Measurements from ENCODE around the gene STX1A. TPM values are rescaled to one million over a fixed set of nuclear protein-coding genes. Genes with fewer than 3 reads are reported as not detected.

STX1A gene
- total RNA-seq, 2 experiments from 2014 or later = 5.3 to 5.7 TPM

DNA sequence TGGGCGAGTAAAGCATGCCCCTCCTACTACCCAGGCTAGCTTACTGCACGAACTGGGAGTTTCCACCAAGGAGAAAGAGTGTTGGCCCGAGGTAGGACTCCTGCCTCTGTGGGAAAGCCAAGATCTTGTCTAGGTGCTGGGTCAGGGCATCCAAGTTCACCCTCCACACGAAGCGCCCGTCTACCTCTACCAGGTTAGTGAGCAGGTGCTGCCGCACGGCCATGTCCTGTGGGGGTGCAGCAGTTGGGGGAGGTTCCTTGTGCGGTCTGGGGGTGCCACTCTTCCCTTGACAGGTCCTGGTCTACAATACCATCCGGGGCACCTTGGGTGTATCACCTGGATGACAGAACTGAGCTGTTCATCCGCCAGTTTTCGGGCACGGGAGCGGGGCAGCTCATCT is 17.4 kb upstream of the STX1A start:
- no peak overlapping the region for H3K4me3 ChIP-seq (ENCODE audit: low read depth, low read length, poor library complexity, severe bottlenecking)
- TF ChIP-seq EZH2phosphoT487 (IDR thresholded peaks at IDR 0.05; ENCODE audit: borderline replicate concordance, low read depth, low read length) = no peak
- TF ChIP-seq, protein P1, sequence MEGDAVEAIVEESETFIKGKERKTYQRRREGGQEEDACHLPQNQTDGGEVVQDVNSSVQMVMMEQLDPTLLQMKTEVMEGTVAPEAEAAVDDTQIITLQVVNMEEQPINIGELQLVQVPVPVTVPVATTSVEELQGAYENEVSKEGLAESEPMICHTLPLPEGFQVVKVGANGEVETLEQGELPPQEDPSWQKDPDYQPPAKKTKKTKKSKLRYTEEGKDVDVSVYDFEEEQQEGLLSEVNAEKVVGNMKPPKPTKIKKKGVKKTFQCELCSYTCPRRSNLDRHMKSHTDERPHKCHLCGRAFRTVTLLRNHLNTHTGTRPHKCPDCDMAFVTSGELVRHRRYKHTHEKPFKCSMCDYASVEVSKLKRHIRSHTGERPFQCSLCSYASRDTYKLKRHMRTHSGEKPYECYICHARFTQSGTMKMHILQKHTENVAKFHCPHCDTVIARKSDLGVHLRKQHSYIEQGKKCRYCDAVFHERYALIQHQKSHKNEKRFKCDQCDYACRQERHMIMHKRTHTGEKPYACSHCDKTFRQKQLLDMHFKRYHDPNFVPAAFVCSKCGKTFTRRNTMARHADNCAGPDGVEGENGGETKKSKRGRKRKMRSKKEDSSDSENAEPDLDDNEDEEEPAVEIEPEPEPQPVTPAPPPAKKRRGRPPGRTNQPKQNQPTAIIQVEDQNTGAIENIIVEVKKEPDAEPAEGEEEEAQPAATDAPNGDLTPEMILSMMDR (conservative IDR thresholded peaks at IDR 0.05; ENCODE audit: low read length) = no peak
- ChIA-PET POLR2A (no interaction called here), CTCF (ENCODE audit: unreplicated experiment) (no interaction called here)
- H3K79me2 ChIP-seq (ENCODE audit: insufficient read depth, low read depth, low read length) = peaks cover 4% of the 10 kb centered on the region; the same call in 1 of the 2 replicates
- H3K9me3 ChIP-seq (ENCODE audit: low read length) = no peaks in the 10 kb centered on the region
- H3K27ac ChIP-seq (ENCODE audit: low read depth, low read length, poor library complexity, severe bottlenecking) = no peak overlapping the region
- intact Hi-C loops (cut with micrococcal nuclease; ENCODE audit: unreplicated experiment) = loop anchor here (5.0 to 10.0 kb wide), 2 partner anchors 105 to 212 kb away; partner anchors contain the start of genes BAZ1B and METTL27
- DNase-seq (ENCODE audit: low spot score) = no peak
- H3K36me3 ChIP-seq (ENCODE audit: insufficient read depth, low read length) = peaks cover 20% of the 10 kb centered on the region
- no peak overlapping the region for H2AFZ ChIP-seq (ENCODE audit: low read length)
- no peak overlapping the region for H3K4me2 ChIP-seq (ENCODE audit: low read length)
- H4K20me1 ChIP-seq (ENCODE audit: insufficient read depth, low read length) = peaks cover 5% of the 10 kb centered on the region; the same call in 1 of the 2 replicates
- no TSS peak for BruUV-seq (replicated peaks)
- H3K4me1 ChIP-seq (ENCODE audit: insufficient read depth, low read length, poor library complexity, severe bottlenecking) = peaks cover 31% of the 10 kb centered on the region
- no peaks in the 10 kb centered on the region for H3K9me2 ChIP-seq (ENCODE audit: insufficient read depth, low read length)

DNA sequence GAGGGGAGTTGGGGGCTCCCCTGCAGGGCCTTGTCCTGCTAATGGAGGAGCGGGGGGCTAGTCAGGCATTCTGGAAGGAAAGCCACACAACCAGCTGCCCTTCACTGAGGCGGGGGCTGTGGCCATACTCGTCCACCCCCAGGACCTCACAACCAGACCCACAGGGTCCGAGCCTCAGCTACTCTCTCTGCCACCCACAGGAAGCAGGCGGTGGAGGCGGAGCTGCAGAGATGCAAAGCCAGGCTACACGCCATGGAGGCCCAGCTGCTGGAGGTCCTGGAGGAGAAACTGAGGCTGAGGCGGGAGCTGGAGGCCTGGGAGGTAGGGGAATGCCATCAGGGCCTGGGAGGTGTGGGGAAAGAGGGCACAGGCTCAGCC is 16.0 kb upstream of the STX1A start:
- Histone ChIP-seq H3K9me3 (ENCODE audit: low read length) (no peaks in the 10 kb centered on the region), H4K20me1 (ENCODE audit: insufficient read depth, low read length) (peaks cover 5% of the 10 kb centered on the region; the same call in 1 of the 2 replicates), H3K4me2 (ENCODE audit: low read length) (no peak overlapping the region), H3K79me2 (ENCODE audit: insufficient read depth, low read depth, low read length) (peaks cover 4% of the 10 kb centered on the region; the same call in 1 of the 2 replicates), H2AFZ (ENCODE audit: low read length) (no peak overlapping the region), H3K36me3 (ENCODE audit: insufficient read depth, low read length) (peaks cover 20% of the 10 kb centered on the region), H3K27ac (ENCODE audit: low read depth, low read length, poor library complexity, severe bottlenecking) (no peak overlapping the region), H3K9me2 (ENCODE audit: insufficient read depth, low read length) (no peaks in the 10 kb centered on the region), H3K4me1 (ENCODE audit: insufficient read depth, low read length, poor library complexity, severe bottlenecking) (peaks cover 21% of the 10 kb centered on the region), H3K4me3 (ENCODE audit: low read depth, low read length, poor library complexity, severe bottlenecking) (no peak overlapping the region)
- intact Hi-C loops (cut with micrococcal nuclease; ENCODE audit: unreplicated experiment) = loop anchor here (2.0 to 10.0 kb wide), 4 partner anchors 107 to 211 kb away; partner anchors contain the start of genes BAZ1B and METTL27
- DNase-seq (ENCODE audit: low spot score) = no peak
- ChIA-PET POLR2A (interaction anchor here (0.6 kb wide), 1 partner anchor 69 kb away, joined by 5 read pairs; no protein-coding TSS in a partner anchor), CTCF (ENCODE audit: unreplicated experiment) (interaction anchor here (0.6 kb wide), 1 partner anchor 138 kb away, joined by 4 read pairs; no protein-coding TSS in a partner anchor)
- TF ChIP-seq EZH2phosphoT487 (IDR thresholded peaks at IDR 0.05; ENCODE audit: borderline replicate concordance, low read depth, low read length) = no peak
- BruUV-seq (replicated peaks) = no TSS peak

DNA sequence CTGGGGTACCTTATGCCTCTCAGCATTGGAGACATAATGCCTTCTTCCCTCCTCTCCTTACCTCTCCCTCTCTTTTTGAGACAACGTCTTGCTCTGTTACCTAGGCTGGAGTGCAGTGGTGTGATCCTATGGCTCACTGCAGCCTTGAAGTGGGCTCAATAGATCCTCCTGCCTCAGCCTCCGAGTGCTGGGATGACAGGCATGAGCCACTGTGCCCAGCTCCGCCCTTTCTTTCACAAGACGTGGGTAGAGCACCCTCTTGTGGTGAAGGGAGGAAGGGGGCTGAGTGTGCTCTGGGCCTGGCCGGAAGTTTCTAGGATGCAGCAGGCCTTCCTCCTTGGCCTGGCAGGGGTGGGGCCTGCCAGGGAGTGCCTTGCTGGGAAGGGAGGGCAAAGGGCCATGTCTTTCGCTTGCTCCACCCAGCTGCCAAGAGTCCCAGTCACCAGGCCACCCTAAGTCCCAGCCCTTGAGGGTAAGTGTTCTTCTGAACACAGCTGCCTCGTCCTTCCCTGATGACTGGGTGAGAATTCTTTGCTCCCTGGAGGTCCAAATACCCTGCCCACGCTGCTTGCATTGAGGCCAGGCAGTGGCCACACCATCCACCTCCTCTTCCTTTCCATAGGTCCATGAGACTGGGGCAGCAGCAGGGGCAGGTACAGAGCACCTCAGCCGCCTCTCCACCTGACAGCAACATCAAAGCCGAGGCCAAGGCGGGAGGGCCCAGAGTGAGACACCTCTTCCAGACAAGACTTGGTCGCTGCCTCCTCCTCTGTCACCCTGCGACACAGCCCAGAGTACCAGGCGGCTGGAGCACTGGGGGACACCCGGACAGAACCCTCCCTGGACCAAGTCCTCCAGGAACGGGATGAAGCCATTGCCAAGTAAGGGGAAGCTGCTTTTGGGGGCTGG is 15.4 kb upstream of the STX1A start:
- TF ChIP-seq EZH2phosphoT487 (IDR thresholded peaks at IDR 0.05; ENCODE audit: borderline replicate concordance, low read depth, low read length) = no peak
- TF ChIP-seq, protein P1 (conservative IDR thresholded peaks at IDR 0.05; ENCODE audit: low read length) = peak; percentile 91
- H3K9me3 ChIP-seq (ENCODE audit: low read length) = no peaks in the 10 kb centered on the region
- H3K9me2 ChIP-seq (ENCODE audit: insufficient read depth, low read length) = no peaks in the 10 kb centered on the region
- no peak overlapping the region for H3K4me3 ChIP-seq (ENCODE audit: low read depth, low read length, poor library complexity, severe bottlenecking)
- peaks cover 20% of the 10 kb centered on the region for H3K36me3 ChIP-seq (ENCODE audit: insufficient read depth, low read length)
- H3K27ac ChIP-seq (ENCODE audit: low read depth, low read length, poor library complexity, severe bottlenecking) = peak overlapping the region; percentile 44
- peaks cover 5% of the 10 kb centered on the region; the same call in 1 of the 2 replicates for H4K20me1 ChIP-seq (ENCODE audit: insufficient read depth, low read length)
- no peak overlapping the region for H2AFZ ChIP-seq (ENCODE audit: low read length)
- H3K79me2 ChIP-seq (ENCODE audit: insufficient read depth, low read depth, low read length) = peaks cover 4% of the 10 kb centered on the region; the same call in 1 of the 2 replicates
- no peak overlapping the region for H3K4me2 ChIP-seq (ENCODE audit: low read length)
- peak; percentile 91 for DNase-seq (ENCODE audit: low spot score)
- no TSS peak for BruUV-seq (replicated peaks)
- ChIA-PET POLR2A (interaction anchor here (0.6 kb wide), 1 partner anchor 70 kb away, joined by 5 read pairs; no protein-coding TSS in a partner anchor), CTCF (ENCODE audit: unreplicated experiment) (interaction anchor here (0.5 to 0.6 kb wide), 3 partner anchors 20 to 137 kb away, joined by 3 to 4 read pairs (median 3); no protein-coding TSS in a partner anchor)
- intact Hi-C loops (cut with micrococcal nuclease; ENCODE audit: unreplicated experiment) = loop anchor here (2.0 to 10.0 kb wide), 5 partner anchors 68 to 210 kb away; partner anchors contain the start of genes BAZ1B, METTL27 and VPS37D
- H3K4me1 ChIP-seq (ENCODE audit: insufficient read depth, low read length, poor library complexity, severe bottlenecking) = peaks cover 17% of the 10 kb centered on the region

Measured in OCI-LY7 (cell line).